Activated CD8-positive, alpha-beta memory T cell treated with anti-CD3 and anti-CD28 coated beads for 36 hours (primary cell): ENCODE data around the gene GALNTL6. TPM values are rescaled to one million over a fixed set of nuclear protein-coding genes. Genes with fewer than 3 reads are reported as not detected.
"Not testable (repeated sequence)": the region's sequence is repeated elsewhere in the genome, so short reads cannot be mapped to it uniquely, and the experiment has no call there.

Experiments used
- CTCF ChIA-PET: fragments of 350-600 bp; sonication (Branson Sonifier 250); formaldehyde crosslinking; loops from one replicate; lab custom pipeline; 2021; ENCODE audit warnings: antibody characterized with exemption; lab: Charles Lee
- POLR2A ChIA-PET: fragments of 350-600 bp; sonication (Branson Sonifier 250); formaldehyde crosslinking; loops from one replicate; lab custom pipeline; 2021; ENCODE audit warnings: antibody characterized with exemption; lab: Charles Lee
- total RNA-seq, 2 experiments: library from RNA; stranded (reverse); gene quantifications; one replicate each; pipeline ENCODE4 v1.2.3, GENCODE V29; 2021

GALNTL6 gene
- total RNA-seq, 2 experiments from 2014 or later = not detected

DNA sequence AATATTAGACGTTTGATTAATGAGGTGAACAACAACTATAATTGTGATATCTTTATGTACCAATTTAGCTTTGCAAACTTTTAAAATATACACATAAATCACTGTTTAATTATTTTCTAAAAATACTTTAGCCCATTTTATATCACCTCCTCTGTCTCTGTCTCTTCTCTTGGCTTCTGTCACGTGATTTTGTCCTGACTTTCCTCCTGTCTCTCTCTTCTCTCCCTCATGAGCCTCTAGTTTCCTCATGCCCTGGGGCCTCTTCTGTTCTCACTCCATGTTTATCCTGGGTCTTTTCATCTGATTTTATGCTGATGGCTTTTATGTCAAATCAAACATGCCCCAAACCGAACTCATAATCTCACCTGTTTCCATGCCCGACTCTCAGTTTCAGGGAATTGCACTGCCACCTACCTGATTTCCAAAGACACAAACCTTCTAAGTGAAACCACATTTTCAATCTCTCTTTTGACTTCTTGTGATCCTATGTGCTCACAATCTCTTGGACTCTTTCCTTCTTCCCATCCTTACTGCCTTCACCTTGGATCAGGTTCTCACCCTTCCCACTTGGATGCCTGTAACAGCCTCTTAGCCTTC, 1052.4 kb downstream of the GALNTL6 start:
- ChIA-PET CTCF (no interaction called here), POLR2A (no interaction called here)

DNA sequence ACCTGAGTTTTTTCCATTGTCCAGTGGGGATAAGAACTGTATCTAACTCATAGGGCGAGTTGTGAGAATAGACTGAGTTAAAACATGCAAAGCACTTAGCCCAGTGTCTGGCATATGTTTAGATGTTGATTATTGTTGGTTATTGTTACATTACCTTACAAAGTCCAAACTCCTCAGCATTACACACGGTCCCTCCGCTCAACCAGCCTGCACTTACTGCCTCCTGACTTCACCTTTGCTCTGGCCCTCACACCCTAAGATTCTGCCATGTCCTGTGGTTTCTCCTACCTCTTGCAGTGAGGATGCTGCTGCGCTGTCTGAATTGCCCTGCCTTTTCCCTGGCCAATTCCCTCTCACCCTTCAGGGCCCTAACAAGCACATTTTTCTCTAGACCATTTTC, 1053.2 kb downstream of the GALNTL6 start:
- POLR2A ChIA-PET = no interaction called here

DNA sequence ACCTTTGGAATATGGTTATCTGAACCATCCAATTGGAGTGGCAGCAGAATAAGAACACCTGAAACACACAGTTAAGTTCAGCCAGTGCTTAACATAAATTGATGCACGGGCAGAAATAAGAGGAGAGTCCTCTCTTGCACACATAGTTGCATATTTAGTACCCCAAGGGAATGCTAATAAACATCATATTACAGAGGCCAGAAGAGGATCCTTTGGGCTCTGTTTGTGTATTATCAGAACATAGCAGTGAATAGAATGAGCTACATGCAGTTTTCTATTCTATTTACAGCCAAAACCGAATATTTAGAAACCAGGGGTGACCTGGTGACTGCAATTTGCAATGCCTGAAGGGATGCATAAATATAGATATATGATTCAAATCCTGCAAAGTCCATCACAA, 1054.6 kb downstream of the GALNTL6 start:
- ChIA-PET CTCF (no interaction called here), POLR2A (no interaction called here)

More for the DNA sequence above, 1053.2 kb downstream of the GALNTL6 start:
- CTCF ChIA-PET = no interaction called here

DNA sequence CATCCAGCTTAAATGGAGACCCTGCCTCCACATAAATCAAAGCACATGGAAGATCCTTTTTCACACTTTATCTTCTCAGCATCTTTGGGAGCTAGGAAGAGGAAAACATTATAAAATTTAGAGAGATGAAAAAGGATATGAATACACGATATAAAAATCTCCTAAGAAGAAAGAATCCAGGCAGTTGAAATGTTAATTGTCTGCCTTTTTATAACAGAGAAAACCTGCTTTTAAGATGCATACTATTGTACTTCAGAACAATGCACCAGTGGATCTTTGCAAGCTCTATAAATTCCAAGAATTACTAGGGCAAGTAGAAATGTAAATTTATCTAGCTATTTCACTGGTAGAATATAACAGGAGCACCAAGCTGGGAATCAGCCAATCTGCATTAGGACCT, 1055.1 kb downstream of the GALNTL6 start:
- ChIA-PET POLR2A (no interaction called here), CTCF (no interaction called here)

DNA sequence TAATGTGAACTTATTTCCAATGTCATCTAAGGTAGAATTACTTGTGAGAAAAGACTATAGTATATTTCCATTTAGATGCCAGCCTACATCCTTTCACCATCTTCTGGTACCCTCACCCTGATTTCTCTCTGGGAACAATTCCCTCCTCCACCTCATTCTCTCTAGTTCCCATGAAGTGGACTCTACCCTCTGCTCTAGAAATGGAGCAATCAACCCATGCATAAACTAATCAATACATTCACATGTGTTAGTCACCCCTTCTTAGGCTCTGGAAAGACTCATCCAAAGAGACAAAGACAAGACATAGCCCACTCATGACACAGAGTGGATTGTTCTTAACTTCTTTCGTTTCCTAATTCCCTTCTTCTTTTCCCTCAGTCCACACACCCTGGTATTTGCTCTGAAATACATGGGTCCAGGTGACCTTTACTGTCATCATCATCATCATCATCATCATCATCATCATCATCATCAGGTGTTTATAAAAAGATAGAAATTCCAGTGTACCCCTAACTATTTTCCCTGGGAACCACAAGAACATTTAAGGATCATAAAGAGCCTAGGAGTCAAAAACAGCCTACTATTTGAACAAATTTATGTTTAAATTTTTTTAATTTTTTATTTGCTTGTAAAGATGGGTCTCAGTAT, 1056.5 kb downstream of the GALNTL6 start:
- POLR2A ChIA-PET = no interaction called here

GRCh38 chr4:172871381-172871780, 1058.2 kb downstream of the GALNTL6 start:
- ChIA-PET POLR2A (no interaction called here), CTCF (interaction anchor here (0.7 kb wide), 1 partner anchor 8 kb away, joined by 3 read pairs; no protein-coding TSS in a partner anchor)

More for the DNA sequence above, 1056.5 kb downstream of the GALNTL6 start:
- CTCF ChIA-PET = no interaction called here

GRCh38 chr4:172874944-172875343, 1061.7 kb downstream of the GALNTL6 start:
- ChIA-PET POLR2A (no interaction called here), CTCF (no interaction called here)

- POLR2A ChIA-PET = no interaction called here
- CTCF ChIA-PET = no interaction called here
Observed at GRCh38 chr4:172876394-172876793, 1063.2 kb downstream of the GALNTL6 start.

DNA sequence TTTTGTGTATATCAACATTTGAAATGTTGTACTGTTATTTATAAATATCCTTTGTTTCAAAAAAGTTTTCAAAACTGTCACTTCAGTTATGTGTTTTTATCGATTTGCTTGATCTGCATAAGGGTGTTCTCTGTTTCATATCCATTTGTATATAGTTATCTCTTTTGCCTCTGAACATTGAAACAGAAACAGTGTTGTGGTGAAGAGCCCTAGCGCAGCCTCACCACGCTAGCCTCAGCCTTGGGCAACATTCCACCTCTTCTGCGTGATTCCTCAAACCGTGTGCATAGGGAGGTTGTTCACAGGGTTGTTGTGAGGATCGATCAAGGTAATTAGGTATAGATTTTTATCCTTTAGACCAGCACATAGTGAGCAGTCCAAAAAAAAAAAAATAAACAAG, 1068.4 kb downstream of the GALNTL6 start:
- POLR2A ChIA-PET = no interaction called here

DNA sequence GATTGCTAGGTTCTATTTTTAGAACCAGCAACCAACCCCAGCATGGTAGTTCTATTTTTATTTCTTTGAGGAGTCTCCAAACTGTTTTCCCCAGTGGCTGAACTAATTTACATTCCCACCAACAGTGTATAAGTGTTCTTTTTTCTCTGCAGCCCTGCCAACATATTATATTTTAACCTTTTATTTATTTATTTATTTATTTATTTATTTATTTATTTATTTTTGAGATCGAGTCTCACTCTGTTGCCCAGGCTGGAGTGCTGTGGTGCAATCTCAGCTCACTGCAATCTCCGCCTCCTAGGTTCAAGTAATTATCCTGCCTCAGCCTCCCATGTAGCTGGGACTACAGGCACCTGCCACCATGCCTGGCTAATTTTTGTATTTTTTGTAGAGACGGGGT, 1074.2 kb downstream of the GALNTL6 start:
- CTCF ChIA-PET, POLR2A ChIA-PET: not testable (repeated sequence)

More for the DNA sequence above, 1068.4 kb downstream of the GALNTL6 start:
- CTCF ChIA-PET = no interaction called here

DNA sequence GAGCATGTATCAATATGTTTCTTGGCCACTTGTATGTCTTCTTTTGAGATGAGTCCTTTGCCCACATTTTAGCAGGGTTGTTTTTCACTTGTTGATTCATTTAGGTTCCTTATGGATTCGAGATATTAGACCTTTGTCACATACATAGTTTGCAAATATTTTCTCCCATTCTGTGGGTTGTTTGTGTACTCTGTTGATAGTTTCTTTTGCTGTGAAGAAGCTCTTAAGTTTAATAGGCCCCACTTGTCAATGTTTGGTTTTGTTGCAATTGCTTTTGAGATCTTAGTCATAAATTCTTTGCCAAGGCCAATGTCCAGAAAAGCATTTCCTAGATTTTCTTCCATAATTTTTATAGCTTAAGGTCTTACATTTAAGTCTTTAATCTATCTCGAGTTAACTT, 1074.8 kb downstream of the GALNTL6 start:
- CTCF ChIA-PET = no interaction called here
- POLR2A ChIA-PET = no interaction called here

- CTCF ChIA-PET = no interaction called here
- POLR2A ChIA-PET = no interaction called here
Observed at GRCh38 chr4:172892300-172892699, 1079.1 kb downstream of the GALNTL6 start.

- ChIA-PET POLR2A (no interaction called here), CTCF (no interaction called here)
Observed at GRCh38 chr4:172895699-172896098, 1082.5 kb downstream of the GALNTL6 start.

- POLR2A ChIA-PET = no interaction called here
- CTCF ChIA-PET = no interaction called here
Observed at GRCh38 chr4:172897046-172897445, 1083.8 kb downstream of the GALNTL6 start.

DNA sequence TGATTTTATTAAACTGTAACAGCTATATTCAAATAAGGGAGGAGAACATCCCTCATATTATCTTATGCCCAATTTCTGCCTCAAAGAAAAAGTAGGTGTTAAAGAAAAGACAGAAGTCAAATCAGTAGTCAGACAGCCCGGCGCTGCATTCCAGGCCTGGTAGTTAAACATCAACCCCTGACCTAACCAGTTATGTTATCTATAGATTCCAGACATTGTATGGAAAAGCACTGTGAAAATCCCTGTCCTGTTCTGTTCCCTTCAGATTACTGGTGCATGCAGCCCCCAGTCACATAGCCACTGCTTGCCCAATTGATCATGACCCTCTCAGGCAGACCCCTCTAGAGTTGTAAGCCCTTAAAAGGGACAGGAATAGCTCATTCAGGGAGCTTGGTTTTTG, 1085.5 kb downstream of the GALNTL6 start:
- POLR2A ChIA-PET = no interaction called here
- CTCF ChIA-PET = no interaction called here

GRCh38 chr4:172899861-172900260, 1086.7 kb downstream of the GALNTL6 start:
- ChIA-PET CTCF (no interaction called here), POLR2A (no interaction called here)

DNA sequence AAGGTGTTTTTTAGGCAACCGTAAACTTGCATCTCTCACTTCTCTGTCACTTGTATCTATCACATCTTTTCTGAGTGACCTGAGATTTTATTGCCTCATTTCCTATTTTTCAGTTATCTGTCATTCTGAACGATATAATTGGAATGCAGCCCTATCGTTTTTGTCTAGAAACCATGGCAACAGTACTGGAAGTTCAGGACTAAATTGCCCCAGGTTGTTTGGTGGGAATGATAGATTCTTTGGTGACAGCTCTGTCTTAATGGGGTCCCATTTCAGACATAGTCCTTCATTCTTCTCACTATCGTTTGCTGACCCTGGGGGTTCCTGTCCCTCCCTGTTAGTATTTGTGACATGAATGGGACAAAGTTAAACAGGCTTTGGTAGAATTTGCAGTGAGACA, 1087.7 kb downstream of the GALNTL6 start:
- ChIA-PET POLR2A (no interaction called here), CTCF (no interaction called here)

DNA sequence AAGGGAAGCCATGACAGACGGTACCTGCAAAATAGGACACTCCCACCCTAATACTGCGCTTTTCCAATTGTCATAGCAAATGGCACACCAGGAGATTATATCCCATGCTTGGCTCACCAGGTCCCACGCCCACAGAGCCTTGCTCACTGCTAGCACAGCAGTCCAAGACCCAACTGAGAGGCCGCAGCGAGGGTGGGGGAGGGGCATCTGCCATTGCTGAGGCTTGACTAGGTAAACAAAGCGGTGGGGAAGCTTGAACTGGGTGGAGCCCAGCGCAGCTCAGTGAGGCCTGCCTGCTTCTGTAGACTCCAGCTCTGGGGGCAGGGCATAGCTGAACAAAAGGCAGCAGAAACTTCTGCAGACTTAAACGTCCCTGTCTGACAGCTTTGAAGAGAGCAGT, 1099.3 kb downstream of the GALNTL6 start:
- CTCF ChIA-PET, POLR2A ChIA-PET: not testable (repeated sequence)

DNA sequence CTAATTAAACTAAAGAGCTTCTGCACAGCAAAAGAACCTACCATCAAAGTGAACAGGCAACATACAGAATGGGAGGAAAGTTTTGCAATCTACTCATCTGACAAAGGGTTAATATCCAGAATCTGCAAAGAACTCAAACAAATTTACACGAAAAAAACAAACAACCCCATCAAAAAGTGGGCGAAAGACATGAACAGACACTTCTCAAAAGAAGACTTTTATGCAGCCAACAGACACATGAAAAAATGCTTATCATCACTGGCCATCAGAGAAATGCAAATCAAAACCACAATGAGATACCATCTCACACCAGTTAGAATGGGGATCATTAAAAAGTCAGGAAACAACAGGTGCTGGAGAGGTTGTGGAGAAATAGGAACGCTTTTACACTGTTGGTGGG, 1104.2 kb downstream of the GALNTL6 start:
- CTCF ChIA-PET = interaction anchor here (0.6 kb wide), 1 partner anchor 1492 kb away, joined by 3 read pairs; no protein-coding TSS in a partner anchor
- POLR2A ChIA-PET = not testable (repeated sequence)

DNA sequence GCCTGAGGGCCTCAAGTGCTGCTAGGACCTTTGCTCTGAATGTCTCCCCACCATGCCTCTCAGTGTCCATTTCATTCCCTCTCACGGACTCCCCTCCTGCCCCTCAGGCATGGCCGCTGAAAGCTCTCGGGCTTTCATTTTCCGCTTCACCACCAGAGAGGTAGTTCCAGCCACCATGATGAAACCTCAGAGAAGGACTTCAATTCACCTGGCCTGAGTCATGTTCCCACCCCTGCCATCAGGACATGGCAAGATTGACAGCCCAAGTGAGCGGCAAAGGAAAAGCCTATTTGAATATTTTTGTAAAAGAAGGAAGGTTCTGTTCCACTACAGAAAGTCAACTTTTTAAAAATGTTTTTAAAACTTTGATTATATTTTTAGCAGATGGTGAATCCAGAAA, 1106.1 kb downstream of the GALNTL6 start:
- CTCF ChIA-PET = no interaction called here
- POLR2A ChIA-PET = no interaction called here

GRCh38 chr4:172927096-172927814, 1114.1 kb downstream of the GALNTL6 start:
- ChIA-PET CTCF (no interaction called here), POLR2A (no interaction called here)
